PC-9 (cell line): Measurements from ENCODE around the gene UAP1L1. TPM values are rescaled to one million over a fixed set of nuclear protein-coding genes. Genes with fewer than 3 reads are reported as not detected.

Experiments
- BruUV-seq: library from RNA; stranded (reverse); fragments of 400-500 nt; replicated peaks from 2 replicates; lab custom pipeline; 2021; lab: Mats Ljungman, UMichigan
- CTCF ChIA-PET: fragments of 300-600 bp; sonication (Branson Sonifier 250); formaldehyde crosslinking; loops from one replicate; lab custom pipeline; 2022; ENCODE audit warnings: antibody characterized with exemption; lab: Charles Lee
- POLR2A ChIA-PET: fragments of 300-600 bp; sonication (Branson Sonifier 250); formaldehyde crosslinking; loops from one replicate; lab custom pipeline; 2022; ENCODE audit warnings: antibody characterized with exemption; ENCODE audit not compliant: unreplicated experiment; lab: Charles Lee
- DNase-seq, 2 experiments: peaks; one replicate each; pipeline versions ENCODE4 v3.0.0 to v3.0.0-alpha.2; 2015 to 2022; ENCODE audit warnings: mixed read lengths in 1 of 2
- H2AFZ ChIP-seq: fragments of 200-600 bp; sonication (generic); 2 replicates; pipeline ENCODE4 v1.8.1; 2017; ENCODE audit warnings: antibody characterized with exemption
- H3F3A ChIP-seq: fragments of 200-600 bp; sonication (generic); 2 replicates; pipeline ENCODE4 v1.8.1; 2017; ENCODE audit warnings: antibody characterized with exemption, mild to moderate bottlenecking, low read depth; ENCODE audit not compliant: insufficient read depth
- H3K27ac ChIP-seq: fragments of 200-600 bp; sonication (generic); 2 replicates; pipeline ENCODE4 v1.6.1; 2016; ENCODE audit warnings: mixed run types
- H3K27me3 ChIP-seq: fragments of 200-600 bp; sonication (generic); 2 replicates; pipeline ENCODE4 v1.6.1; 2016; ENCODE audit warnings: low read depth, mixed run types; ENCODE audit not compliant: insufficient read depth
- H3K36me3 ChIP-seq: fragments of 200-600 bp; sonication (generic); 2 replicates; pipeline ENCODE4 v1.6.1; 2016; ENCODE audit warnings: low read depth, mixed run types
- H3K4me1 ChIP-seq: fragments of 200-600 bp; sonication (generic); replicated peaks from 2 replicates; pipeline ENCODE4 v1.6.1; 2016; ENCODE audit warnings: mixed run types; ENCODE audit not compliant: insufficient read depth
- H3K4me2 ChIP-seq: fragments of 200-600 bp; sonication (generic); 2 replicates; pipeline ENCODE4 v1.6.1; 2017; ENCODE audit warnings: mixed run types
- H3K4me3 ChIP-seq: fragments of 200-600 bp; sonication (generic); 2 replicates; pipeline ENCODE4 v1.6.1; 2016; ENCODE audit warnings: mixed run types
- H3K79me2 ChIP-seq: fragments of 200-600 bp; sonication (generic); 2 replicates; pipeline ENCODE4 v1.6.1; 2017; ENCODE audit warnings: low read depth, mixed run types
- H3K9me2 ChIP-seq: fragments of 200-600 bp; sonication (generic); 2 replicates; pipeline ENCODE4 v1.8.1; 2017; ENCODE audit warnings: mild to moderate bottlenecking; ENCODE audit not compliant: insufficient read depth
- H3K9me3 ChIP-seq: fragments of 200-600 bp; sonication (generic); 2 replicates; pipeline ENCODE4 v1.8.1; 2016; ENCODE audit warnings: low read depth; ENCODE audit not compliant: insufficient read depth
- H4K20me1 ChIP-seq: fragments of 200-600 bp; sonication (generic); 2 replicates; pipeline ENCODE4 v1.8.1; 2017; ENCODE audit not compliant: insufficient read depth
- CTCF ChIP-seq: fragments of 200-600 bp; sonication (generic); conservative IDR thresholded peaks from 2 replicates; pipeline ENCODE4 v1.6.1; 2017; ENCODE audit warnings: mixed run types, antibody characterized with exemption, mild to moderate bottlenecking, moderate library complexity
- EZH2 ChIP-seq: fragments of 200-600 bp; sonication (generic); IDR thresholded peaks from 2 replicates; pipeline ENCODE4 v1.8.0; 2017; ENCODE audit warnings: antibody characterized with exemption, low read depth
- intact Hi-C: fragments of 100-400 bp; cut with micrococcal nuclease; formaldehyde crosslinking; loops from one replicate; pipeline ENCODE4 v1.10.0; 2022; ENCODE audit not compliant: unreplicated experiment
- total RNA-seq: library from RNA; stranded (reverse); gene quantifications from 2 replicates; pipeline ENCODE4 v1.2.3, GENCODE V29; 2021

Gene UAP1L1
- total RNA-seq, 1 experiment from 2014 or later: 9.9 TPM

DNA sequence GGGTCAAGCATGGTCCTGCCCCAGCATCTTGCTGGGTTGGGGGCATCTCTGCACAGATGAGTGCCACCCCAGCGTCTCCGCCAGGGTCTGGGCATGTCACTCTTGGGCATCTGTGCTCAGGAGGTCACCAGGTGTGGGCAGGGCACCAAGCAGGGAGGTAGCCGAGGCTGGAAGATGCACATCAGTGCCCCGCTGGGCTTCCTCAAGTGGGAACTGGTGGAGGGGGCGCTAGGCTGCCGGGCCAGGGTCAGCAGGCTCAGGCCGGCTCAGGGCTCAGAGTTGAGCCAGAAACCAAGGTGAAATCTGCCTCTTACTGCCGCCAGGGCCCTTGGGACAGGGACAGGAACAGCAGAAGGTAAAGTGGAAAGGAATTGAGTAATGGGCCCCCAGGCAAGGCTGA is 41.4 kb upstream of the UAP1L1 start:
- POLR2A ChIA-PET: no interaction called here

DNA sequence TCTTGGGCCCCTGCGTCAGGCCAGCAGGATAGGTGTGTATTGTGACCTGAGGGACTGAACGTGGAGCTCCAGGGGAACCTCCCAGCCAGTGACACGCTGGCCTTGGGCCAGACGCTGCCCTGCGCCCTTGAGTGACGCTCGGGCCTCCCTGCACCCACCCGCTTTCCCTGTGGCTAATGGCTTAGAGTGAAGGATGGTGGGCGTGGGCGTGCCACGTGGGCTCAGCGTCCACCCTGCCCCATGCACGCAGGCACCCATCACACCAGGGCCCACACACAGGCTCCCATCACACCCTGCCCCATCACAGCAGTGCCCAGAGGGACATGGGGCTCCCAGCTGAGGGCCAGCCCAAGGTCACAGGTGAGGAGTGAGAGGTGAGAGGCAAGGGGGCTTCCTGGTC is 40.3 kb upstream of the UAP1L1 start:
- Histone ChIP-seq H3K27me3 (no peaks in the 10 kb centered on the region), H3K27ac (no peak overlapping the region), H3K4me2 (no peak overlapping the region), H3K9me3 (no peaks in the 10 kb centered on the region), H3K4me1 (peaks cover 9% of the 10 kb centered on the region), H3F3A (peaks cover 22% of the 10 kb centered on the region; the same call in 1 of the 2 replicates), H3K36me3 (no peaks in the 10 kb centered on the region), H3K9me2 (no peaks in the 10 kb centered on the region), H3K79me2 (no peaks in the 10 kb centered on the region), H4K20me1 (0 out of 2 replicates have a peak, but pooled peaks cover 4% of the 10 kb centered on the region), H2AFZ (no peak overlapping the region), H3K4me3 (no peak overlapping the region)
- CTCF ChIA-PET: interaction anchor here (0.7 kb wide), 1 partner anchor 32 kb away, joined by 3 read pairs; no protein-coding TSS in a partner anchor
- TF ChIP-seq EZH2 (no peak), CTCF (no peak)
- BruUV-seq: no TSS peak
- no peak for DNase-seq
- POLR2A ChIA-PET: no interaction called here
- intact Hi-C loops: no loop called here

More for the DNA sequence above, 41.4 kb upstream of the UAP1L1 start:
- no peaks in the 10 kb centered on the region for H3K36me3 ChIP-seq
- H3K27ac ChIP-seq: no peak overlapping the region
- H4K20me1 ChIP-seq: 0 out of 2 replicates have a peak, but pooled peaks cover 4% of the 10 kb centered on the region
- intact Hi-C loops: loop anchor here (1.0 kb wide), 2 partner anchors 88 to 246 kb away; no protein-coding TSS in a partner anchor
- no peak for DNase-seq
- no peak overlapping the region for H3K4me2 ChIP-seq
- no peaks in the 10 kb centered on the region for H3K79me2 ChIP-seq
- peaks cover 9% of the 10 kb centered on the region for H3K4me1 ChIP-seq
- H3K9me2 ChIP-seq: no peaks in the 10 kb centered on the region
- no peaks in the 10 kb centered on the region for H3K9me3 ChIP-seq
- no TSS peak for BruUV-seq
- CTCF ChIA-PET: interaction anchor here (0.6 to 1.8 kb wide), 6 partner anchors 10 to 188 kb away, joined by 3 to 46 read pairs (median 3); partner anchors contain the start of genes C8G and CLIC3
- H3K4me3 ChIP-seq: no peak overlapping the region
- TF ChIP-seq EZH2 (no peak), CTCF (no peak)
- peaks cover 22% of the 10 kb centered on the region; the same call in 1 of the 2 replicates for H3F3A ChIP-seq
- no peak overlapping the region for H2AFZ ChIP-seq
- no peaks in the 10 kb centered on the region for H3K27me3 ChIP-seq

DNA sequence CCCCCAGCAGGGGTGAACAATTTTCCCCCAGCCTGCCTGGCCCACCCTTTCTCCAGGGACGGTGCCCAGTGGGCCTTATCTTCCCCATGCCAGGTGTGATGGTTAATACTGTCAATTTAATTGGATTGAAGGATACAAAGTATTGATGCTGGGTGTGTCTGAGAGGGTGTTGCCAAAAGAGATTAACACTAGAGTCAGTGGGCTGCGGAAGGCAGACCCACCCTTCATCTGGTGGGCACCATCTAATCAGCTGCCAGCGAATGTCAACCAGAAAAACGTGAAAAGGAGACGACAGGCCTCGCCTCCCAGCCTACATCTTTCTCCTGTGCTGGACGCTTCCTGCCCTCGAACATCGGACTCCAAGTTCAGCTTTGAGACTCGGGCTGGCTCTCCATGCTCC is 39.8 kb upstream of the UAP1L1 start:
- peaks cover 22% of the 10 kb centered on the region; the same call in 1 of the 2 replicates for H3F3A ChIP-seq
- peaks cover 9% of the 10 kb centered on the region for H3K4me1 ChIP-seq
- TF ChIP-seq CTCF: no peak
- no peak for TF ChIP-seq EZH2
- H3K79me2 ChIP-seq: no peaks in the 10 kb centered on the region
- BruUV-seq: no TSS peak
- H3K36me3 ChIP-seq: no peaks in the 10 kb centered on the region
- no peak overlapping the region for H2AFZ ChIP-seq
- no peaks in the 10 kb centered on the region for H3K27me3 ChIP-seq
- H3K27ac ChIP-seq: no peak overlapping the region
- ChIA-PET CTCF (no interaction called here), POLR2A (interaction anchor here (0.6 kb wide), 1 partner anchor 197 kb away, joined by 5 read pairs; no protein-coding TSS in a partner anchor)
- H4K20me1 ChIP-seq: 0 out of 2 replicates have a peak, but pooled peaks cover 4% of the 10 kb centered on the region
- intact Hi-C loops: no loop called here
- no peak overlapping the region for H3K4me2 ChIP-seq
- H3K9me3 ChIP-seq: no peaks in the 10 kb centered on the region
- no peak overlapping the region for H3K4me3 ChIP-seq
- DNase-seq: no peak
- no peaks in the 10 kb centered on the region for H3K9me2 ChIP-seq
